ENCODE data around the gene SARNP.

SARNP gene

GRCh38 chr12:55721601-55722213 is 95.8 kb downstream of the SARNP start:
- DNase-seq = no peak

- DNase-seq = peak; percentile 92
These were observed 96.6 kb downstream of the SARNP start for GRCh38 chr12:55720894-55721444.

DNA sequence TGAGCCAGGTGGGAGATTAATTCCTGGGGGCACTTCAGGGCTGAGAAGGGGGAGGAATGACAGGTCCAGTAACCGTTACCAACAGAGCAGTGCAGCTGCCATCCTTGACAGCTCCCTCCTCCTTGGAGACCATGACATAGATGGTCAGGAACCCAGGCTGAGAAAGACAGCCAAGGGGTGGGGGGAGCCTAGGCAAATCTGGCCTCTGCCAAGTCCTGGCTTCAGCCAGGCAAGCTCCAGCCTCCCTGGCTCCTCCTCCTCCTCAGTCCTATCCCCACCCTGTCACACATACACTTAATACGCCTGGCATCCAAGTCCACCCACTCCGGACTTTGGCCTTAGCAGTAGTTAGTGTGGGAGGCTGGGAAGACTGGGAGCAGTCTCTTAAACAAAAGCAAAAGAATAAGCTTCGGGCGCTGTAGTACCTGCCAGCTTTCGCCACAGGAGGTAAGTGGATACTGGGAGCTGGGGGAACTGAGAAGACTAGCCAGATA is 97.4 kb downstream of the SARNP start, which contains the start of gene RDH5:
Gene RDH5 (plus strand): TSS at position 323 of the 494 bp plus-strand sequence. CDS start 792 bp downstream, outside the sequence.
- no peak for DNase-seq

- DNase-seq = no peak
These were observed 98.2 kb downstream of the SARNP start for GRCh38 chr12:55719371-55719770.

- DNase-seq = no peak
These were observed 98.8 kb downstream of the SARNP start for GRCh38 chr12:55718624-55719275.

GRCh38 chr12:55718015-55718414 is 99.5 kb downstream of the SARNP start:
- no peak for DNase-seq

- DNase-seq = no peak
These were observed 100.2 kb downstream of the SARNP start for GRCh38 chr12:55717011-55718007.

- DNase-seq = no peak
These were observed 101.0 kb downstream of the SARNP start for GRCh38 chr12:55716582-55716957.

DNA sequence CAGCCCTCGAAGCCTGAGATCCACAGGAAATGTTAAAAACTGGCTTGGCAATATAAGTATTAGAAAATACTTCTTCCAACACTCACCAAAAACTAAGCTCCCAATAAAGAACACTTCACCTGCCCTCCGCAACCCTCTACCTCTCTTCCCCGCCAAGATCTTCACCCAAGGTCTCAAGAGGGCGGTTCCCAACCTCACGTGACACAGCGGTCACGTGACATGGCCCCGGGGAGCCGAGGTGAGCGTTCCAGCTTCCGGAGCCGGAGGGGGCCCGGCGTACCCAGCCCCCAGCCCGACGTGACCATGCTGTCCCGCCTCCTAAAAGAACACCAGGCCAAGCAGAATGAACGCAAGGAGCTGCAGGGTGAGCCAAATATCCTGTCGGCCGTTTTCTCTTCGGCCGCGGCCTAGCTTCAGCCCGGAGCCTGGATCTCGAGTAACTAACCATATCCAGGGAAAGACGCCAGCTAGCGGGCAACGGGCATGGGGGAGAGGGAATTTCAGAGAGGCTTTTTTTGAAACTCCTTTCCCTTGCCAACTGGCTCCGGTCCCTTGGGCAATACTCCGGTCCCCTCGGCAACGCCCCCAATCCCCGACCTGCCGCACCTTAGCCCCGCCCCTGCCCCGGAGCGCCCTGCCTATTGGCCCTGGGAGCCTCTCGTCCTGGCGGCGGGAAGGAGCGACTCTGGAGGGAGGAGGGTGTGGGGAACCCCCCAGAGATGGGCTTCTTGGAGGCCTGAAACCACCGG is 101.5 kb downstream of the SARNP start, which contains the start of gene BLOC1S1:
Gene BLOC1S1 (plus strand): TSS at position 214 of the 749 bp plus-strand sequence. CDS start 6 bp downstream, at position 220.
- DNase-seq = peak; percentile 98

GRCh38 chr12:55715169-55715764 is 102.3 kb downstream of the SARNP start:
- no peak for DNase-seq

GRCh38 chr12:55713721-55714120 is 103.8 kb downstream of the SARNP start:
- DNase-seq = no peak

- DNase-seq = no peak
These were observed 104.7 kb downstream of the SARNP start for GRCh38 chr12:55712700-55713415.

- DNase-seq = no peak
These were observed 105.6 kb downstream of the SARNP start for GRCh38 chr12:55711786-55712553.

DNA sequence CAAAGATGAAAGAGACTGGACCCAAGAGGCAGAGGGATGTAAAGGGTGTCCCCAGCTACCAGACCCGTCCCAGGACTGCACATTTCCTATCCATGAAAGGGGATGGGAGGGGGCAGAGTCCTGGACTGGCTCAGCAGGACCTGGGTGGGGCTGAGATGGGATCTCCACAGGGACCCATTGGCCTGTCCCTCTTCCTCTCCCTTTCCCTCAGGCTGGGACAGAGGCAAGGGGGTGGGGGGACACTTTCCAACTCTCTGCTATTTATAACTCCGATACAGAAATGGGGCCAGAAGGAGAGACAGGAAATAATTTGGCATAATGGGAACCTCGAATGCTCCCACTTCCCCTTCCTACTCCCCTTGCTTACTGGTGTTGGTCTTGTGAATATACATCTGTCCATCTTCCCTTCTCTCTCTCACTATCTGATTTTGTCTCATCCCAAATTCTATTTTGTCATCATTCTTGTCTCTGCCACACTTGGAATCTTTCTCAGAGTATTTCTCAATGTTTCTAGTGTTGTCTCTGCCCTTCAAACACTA is 108.8 kb downstream of the SARNP start:
- DNase-seq = no peak

DNA sequence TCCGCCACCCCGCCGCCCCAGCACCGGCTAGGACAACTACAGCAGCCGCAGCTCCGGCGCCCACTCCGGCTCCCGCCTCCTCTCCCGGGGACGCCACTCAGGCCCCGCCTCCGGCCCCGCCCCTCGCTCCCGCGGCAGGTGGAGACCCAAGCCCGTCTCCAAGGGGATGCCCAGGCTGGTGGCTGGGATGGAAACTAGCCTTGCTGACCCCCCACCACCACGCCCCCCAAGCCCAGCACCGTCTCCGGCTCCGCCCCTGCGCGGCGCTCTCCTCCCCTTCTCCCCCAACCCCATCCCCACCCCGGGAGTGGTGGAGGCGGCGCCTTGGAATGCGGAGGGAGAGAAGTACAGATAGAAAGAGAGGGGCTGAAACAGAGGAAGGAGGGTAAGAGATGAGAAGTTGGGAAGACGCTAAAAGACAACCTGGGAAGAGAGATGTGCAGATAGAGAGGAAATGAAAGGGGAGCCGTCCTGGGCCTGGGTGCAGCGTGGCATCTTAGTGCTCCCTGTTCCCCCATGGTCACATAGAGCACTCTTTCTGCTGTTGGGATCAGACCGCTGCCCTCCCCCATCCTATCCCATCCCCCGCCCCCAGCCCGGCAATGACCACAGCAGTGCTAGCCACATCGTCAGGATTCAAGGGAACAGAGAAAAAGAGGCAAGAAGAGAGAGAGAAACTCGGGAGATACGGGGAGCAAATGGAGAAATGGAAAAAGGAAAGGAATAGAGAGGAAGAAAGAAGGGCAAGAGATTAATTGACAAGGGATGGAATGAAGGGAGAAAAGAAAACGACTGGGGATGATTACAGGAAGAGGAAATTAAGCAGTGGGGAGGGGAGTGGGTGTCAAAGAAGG is 109.5 kb downstream of the SARNP start, which contains the start of gene ITGA7:
Gene ITGA7 (minus strand): TSS at position 64 of the 854 bp plus-strand sequence. CDS start 222 bp downstream, outside the sequence.
- DNase-seq = peak; percentile 63

Data from DMS53 (cell line).